Ecto neural progenitor cell (in vitro differentiated cells): ENCODE measurements around the gene FAM81A.
"Not testable (repeated sequence)": the region's sequence is repeated elsewhere in the genome, so short reads cannot be mapped to it uniquely, and the experiment has no call there.

ENCODE experiments used
- DNase-seq: peaks from one replicate; pipeline ENCODE4 v3.0.0-alpha.2; 2018; ENCODE audit warnings: low spot score

Gene FAM81A

GRCh38 chr15:59489485-59489884 is 51.5 kb downstream of the FAM81A start:
- not testable (repeated sequence) for DNase-seq

GRCh38 chr15:59491062-59491461 is 53.1 kb downstream of the FAM81A start:
- no peak for DNase-seq

GRCh38 chr15:59492389-59493377 is 54.7 kb downstream of the FAM81A start:
- peak; percentile 80 for DNase-seq

GRCh38 chr15:59501597-59501996 is 63.6 kb downstream of the FAM81A start:
- DNase-seq = no peak

GRCh38 chr15:59515190-59515589 is 77.2 kb downstream of the FAM81A start:
- DNase-seq = no peak

- no peak for DNase-seq
Measured at GRCh38 chr15:59516655-59517461, 78.9 kb downstream of the FAM81A start.

GRCh38 chr15:59519329-59519728 is 81.3 kb downstream of the FAM81A start:
- no peak for DNase-seq

- no peak for DNase-seq
Measured at GRCh38 chr15:59521443-59521842, 83.5 kb downstream of the FAM81A start.

GRCh38 chr15:59522988-59523461 is 85.0 kb downstream of the FAM81A start:
- no peak for DNase-seq

GRCh38 chr15:59523702-59524101 is 85.7 kb downstream of the FAM81A start:
- no peak for DNase-seq

GRCh38 chr15:59524331-59524731 is 86.3 kb downstream of the FAM81A start:
- no peak for DNase-seq

- not testable (repeated sequence) for DNase-seq
Measured at GRCh38 chr15:59526466-59526865, 88.5 kb downstream of the FAM81A start.

GRCh38 chr15:59528429-59528828 is 90.4 kb downstream of the FAM81A start:
- no peak for DNase-seq

GRCh38 chr15:59528961-59529402 is 91.0 kb downstream of the FAM81A start:
- DNase-seq = peak; percentile 89

GRCh38 chr15:59531066-59531675 is 93.2 kb downstream of the FAM81A start:
- DNase-seq = no peak

- DNase-seq = no peak
Measured at GRCh38 chr15:59532770-59533379, 94.9 kb downstream of the FAM81A start.

- DNase-seq = no peak
Measured at GRCh38 chr15:59536553-59536952, 98.6 kb downstream of the FAM81A start.

GRCh38 chr15:59537403-59537802 is 99.4 kb downstream of the FAM81A start:
- DNase-seq = no peak

GRCh38 chr15:59538494-59538893 is 100.5 kb downstream of the FAM81A start:
- no peak for DNase-seq

GRCh38 chr15:59539799-59540198 is 101.8 kb downstream of the FAM81A start:
- DNase-seq = no peak

- no peak for DNase-seq
Measured at GRCh38 chr15:59540654-59541053, 102.7 kb downstream of the FAM81A start.

GRCh38 chr15:59541750-59542149 is 103.8 kb downstream of the FAM81A start:
- no peak for DNase-seq
